PC-3 (cell line): ENCODE data around the gene SHISA6.

ENCODE experiments used
- CTCF ChIP-seq: fragments of 300-600 bp; sonication (generic); conservative IDR thresholded peaks from 2 replicates; pipeline ENCODE4 v1.5.1; 2017; ENCODE audit warnings: antibody characterized with exemption, low read depth, mild to moderate bottlenecking, low read length
- EZH2 ChIP-seq: fragments of 300-600 bp; sonication (generic); IDR thresholded peaks from one replicate; pipeline ENCODE4 v1.6.1; 2017; ENCODE audit warnings: antibody characterized with exemption, mild to moderate bottlenecking, low read length; ENCODE audit not compliant: unreplicated experiment
- EZH2phosphoT487 ChIP-seq: fragments of 300-600 bp; sonication (generic); IDR thresholded peaks from 2 replicates; pipeline ENCODE4 v1.6.1; 2018; ENCODE audit warnings: mild to moderate bottlenecking, antibody characterized with exemption, low read length, borderline replicate concordance

DNA sequence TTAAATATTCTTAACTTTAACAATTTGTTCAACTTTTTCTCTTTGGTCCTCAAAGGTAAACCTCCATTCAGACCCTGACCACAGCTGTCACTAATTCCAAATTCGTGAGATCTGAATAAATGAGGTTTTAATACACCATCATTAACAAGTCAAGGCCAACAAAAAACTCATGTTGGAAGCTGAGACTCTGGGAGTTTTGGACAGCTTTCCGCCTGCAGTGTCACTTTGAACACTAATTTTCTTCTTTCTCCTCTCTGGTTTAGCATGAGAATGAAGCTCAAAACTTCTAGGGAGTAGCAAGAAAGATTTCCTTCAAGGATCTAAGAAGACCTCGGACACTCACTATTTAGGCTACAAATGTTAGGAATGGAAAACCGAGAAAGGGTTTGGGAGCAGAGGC, 324.6 kb downstream of the SHISA6 start:
- TF ChIP-seq CTCF, result no peak
- no peak for TF ChIP-seq EZH2
- no peak for TF ChIP-seq EZH2phosphoT487
